ENCODE measurements around the gene GALNT14. TPM values are rescaled to one million over a fixed set of nuclear protein-coding genes. Genes with fewer than 3 reads are reported as not detected.

The GALNT14 gene
- total RNA-seq, 1 donor from 2014 or later, result 6.4 TPM

DNA sequence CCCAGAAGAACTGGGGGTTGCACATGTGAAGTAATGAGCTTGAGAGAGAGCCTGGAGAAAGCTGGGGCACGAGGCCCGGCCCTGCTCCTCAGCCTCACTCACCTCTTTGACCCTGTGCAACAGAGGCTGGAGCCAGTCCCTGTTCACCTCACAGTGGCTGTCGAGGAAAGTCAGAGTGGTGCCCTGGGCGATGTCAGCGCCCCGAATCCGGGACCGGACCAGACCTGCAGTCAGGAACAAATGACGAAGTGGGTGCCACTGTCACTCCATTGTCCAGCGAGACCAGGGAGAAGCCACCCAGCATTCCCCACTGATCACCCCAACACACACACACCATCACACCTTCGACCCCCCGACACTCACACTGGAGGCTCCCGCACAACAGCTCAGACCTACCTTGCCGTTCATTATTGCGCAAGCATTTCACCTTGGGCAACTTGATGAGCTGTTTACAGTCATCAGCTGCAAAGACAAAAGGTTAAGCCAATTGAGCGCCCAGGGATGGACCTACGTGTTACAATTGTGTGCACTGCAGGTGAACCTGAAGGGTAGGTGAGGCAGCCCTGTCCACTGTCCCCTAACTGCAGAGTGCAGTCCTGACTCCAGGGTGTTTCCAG is 182.6 kb downstream of the GALNT14 start:
- Mint-ChIP-seq H3K4me1 (peaks cover 16% of the 10 kb centered on the region), H3K9me3 (no peaks in the 10 kb centered on the region), H3K36me3 (no peaks in the 10 kb centered on the region), H3K27ac (no peak overlapping the region), H3K27me3 (ENCODE audit: insufficient read depth, low read depth) (peaks cover 3% of the 10 kb centered on the region), H3K4me3 (no peak overlapping the region)
- Histone ChIP-seq H3K4me2 (no peak overlapping the region), H4K20me1 (ENCODE audit: low read depth) (no peaks in the 10 kb centered on the region), H3F3A (ENCODE audit: low read depth) (no peaks in the 10 kb centered on the region), H3K36me3 (no peaks in the 10 kb centered on the region), H3K4me1 (peaks cover 9% of the 10 kb centered on the region), H3K9ac (no peak overlapping the region), H3K27me3 (no peaks in the 10 kb centered on the region), H3K79me2 (ENCODE audit: low read depth) (no peaks in the 10 kb centered on the region), H3K9me3 (ENCODE audit: low read depth) (no peaks in the 10 kb centered on the region), H3K27ac (no peak overlapping the region), H3K4me3 (no peak overlapping the region), H2AFZ (replicated peaks) (no peak overlapping the region)
- DNase-seq (ENCODE audit: low spot score), result no peak
- TF ChIP-seq, protein P1, sequence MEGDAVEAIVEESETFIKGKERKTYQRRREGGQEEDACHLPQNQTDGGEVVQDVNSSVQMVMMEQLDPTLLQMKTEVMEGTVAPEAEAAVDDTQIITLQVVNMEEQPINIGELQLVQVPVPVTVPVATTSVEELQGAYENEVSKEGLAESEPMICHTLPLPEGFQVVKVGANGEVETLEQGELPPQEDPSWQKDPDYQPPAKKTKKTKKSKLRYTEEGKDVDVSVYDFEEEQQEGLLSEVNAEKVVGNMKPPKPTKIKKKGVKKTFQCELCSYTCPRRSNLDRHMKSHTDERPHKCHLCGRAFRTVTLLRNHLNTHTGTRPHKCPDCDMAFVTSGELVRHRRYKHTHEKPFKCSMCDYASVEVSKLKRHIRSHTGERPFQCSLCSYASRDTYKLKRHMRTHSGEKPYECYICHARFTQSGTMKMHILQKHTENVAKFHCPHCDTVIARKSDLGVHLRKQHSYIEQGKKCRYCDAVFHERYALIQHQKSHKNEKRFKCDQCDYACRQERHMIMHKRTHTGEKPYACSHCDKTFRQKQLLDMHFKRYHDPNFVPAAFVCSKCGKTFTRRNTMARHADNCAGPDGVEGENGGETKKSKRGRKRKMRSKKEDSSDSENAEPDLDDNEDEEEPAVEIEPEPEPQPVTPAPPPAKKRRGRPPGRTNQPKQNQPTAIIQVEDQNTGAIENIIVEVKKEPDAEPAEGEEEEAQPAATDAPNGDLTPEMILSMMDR (IDR thresholded peaks at IDR 0.05), result no peak
- TF ChIP-seq EZH2phosphoT487 (IDR thresholded peaks at IDR 0.05), result no peak

GRCh38 chr2:30950339-30950738 is 187.9 kb downstream of the GALNT14 start:
- H3K27me3 ChIP-seq, result no peaks in the 10 kb centered on the region
- H3K36me3 ChIP-seq, result no peaks in the 10 kb centered on the region
- no peak overlapping the region for H3K4me2 ChIP-seq
- TF ChIP-seq EZH2 (IDR thresholded peaks at IDR 0.05), result no peak
- TF ChIP-seq, protein P1 (IDR thresholded peaks at IDR 0.05), result no peak
- no peak for TF ChIP-seq EZH2phosphoT487 (IDR thresholded peaks at IDR 0.05)
- Mint-ChIP-seq H3K4me3 (no peak overlapping the region), H3K9me3 (no peaks in the 10 kb centered on the region), H3K27ac (no peak overlapping the region), H3K36me3 (no peaks in the 10 kb centered on the region), H3K4me1 (no peaks in the 10 kb centered on the region), H3K27me3 (ENCODE audit: insufficient read depth, low read depth) (peaks cover 2% of the 10 kb centered on the region)
- no peak overlapping the region for H2AFZ ChIP-seq (replicated peaks)
- H3K9ac ChIP-seq, result no peak overlapping the region
- H3K4me1 ChIP-seq, result no peaks in the 10 kb centered on the region
- DNase-seq (ENCODE audit: low spot score), result no peak
- no peaks in the 10 kb centered on the region for H3K9me3 ChIP-seq (ENCODE audit: low read depth)
- no peaks in the 10 kb centered on the region for H3K79me2 ChIP-seq (ENCODE audit: low read depth)
- no peak overlapping the region for H3K4me3 ChIP-seq
- no peaks in the 10 kb centered on the region for H3F3A ChIP-seq (ENCODE audit: low read depth)
- H4K20me1 ChIP-seq (ENCODE audit: low read depth), result no peaks in the 10 kb centered on the region
- no peak overlapping the region for H3K27ac ChIP-seq

- Histone ChIP-seq H3K9ac (no peak overlapping the region), H3F3A (ENCODE audit: low read depth) (no peaks in the 10 kb centered on the region), H3K9me3 (ENCODE audit: low read depth) (no peaks in the 10 kb centered on the region), H3K4me3 (no peak overlapping the region), H3K4me2 (no peak overlapping the region), H2AFZ (replicated peaks) (no peak overlapping the region), H3K27ac (no peak overlapping the region), H4K20me1 (ENCODE audit: low read depth) (no peaks in the 10 kb centered on the region), H3K27me3 (no peaks in the 10 kb centered on the region), H3K79me2 (ENCODE audit: low read depth) (no peaks in the 10 kb centered on the region), H3K36me3 (no peaks in the 10 kb centered on the region), H3K4me1 (no peaks in the 10 kb centered on the region)
- Mint-ChIP-seq H3K9me3 (no peaks in the 10 kb centered on the region), H3K27me3 (ENCODE audit: insufficient read depth, low read depth) (no peaks in the 10 kb centered on the region), H3K4me3 (no peak overlapping the region), H3K36me3 (no peaks in the 10 kb centered on the region), H3K4me1 (no peaks in the 10 kb centered on the region), H3K27ac (no peak overlapping the region)
- DNase-seq (ENCODE audit: low spot score), result no peak
- TF ChIP-seq EZH2phosphoT487 (IDR thresholded peaks at IDR 0.05) (no peak), EZH2 (IDR thresholded peaks at IDR 0.05) (no peak)
- TF ChIP-seq, protein P1 (IDR thresholded peaks at IDR 0.05), result no peak
Measured at GRCh38 chr2:30949435-30949834, 188.8 kb downstream of the GALNT14 start.
